HUES64 (cell line): ENCODE data around the gene LYPD3. TPM values are rescaled to one million over a fixed set of nuclear protein-coding genes. Genes with fewer than 3 reads are reported as not detected.
"Not testable (repeated sequence)": the region's sequence is repeated elsewhere in the genome, so short reads cannot be mapped to it uniquely, and the experiment has no call there.

Experiments used
- H3K27ac ChIP-seq: 2 replicates; pipeline ENCODE4 v1.7.0; 2013; ENCODE audit warnings: low read depth, low read length, inconsistent platforms
- H3K27me3 ChIP-seq: 2 replicates; pipeline ENCODE4 v1.6.1; 2013; ENCODE audit warnings: mild to moderate bottlenecking, low read length; ENCODE audit not compliant: insufficient read depth
- H3K36me3 ChIP-seq: 2 replicates; pipeline ENCODE4 v1.6.1; 2013; ENCODE audit warnings: mild to moderate bottlenecking, low read length; ENCODE audit not compliant: insufficient read depth
- H3K4me1 ChIP-seq: 2 replicates; pipeline ENCODE4 v1.6.1; 2013; ENCODE audit warnings: mild to moderate bottlenecking, low read length, moderate library complexity; ENCODE audit not compliant: insufficient read depth
- H3K4me3 ChIP-seq: 2 replicates; pipeline ENCODE4 v1.5.1; 2013; ENCODE audit warnings: mild to moderate bottlenecking, low read length, moderate library complexity
- H3K9ac ChIP-seq: 2 replicates; pipeline ENCODE4 v1.6.1; 2013; ENCODE audit warnings: mild to moderate bottlenecking, low read depth, low read length
- H3K9me3 ChIP-seq: 2 replicates; pipeline ENCODE4 v1.6.1; 2013; ENCODE audit warnings: low read depth, low read length; ENCODE audit not compliant: insufficient read depth
- WGBS: fragments of 150-250, 120-280 bp; methylation state at CpG from one replicate; pipeline ENCODE4 v1.1.7; 2013; ENCODE audit warnings: missing lambda C conversion rate; 5-methylcytosine and 5-hydroxymethylcytosine counted together
- polyA plus RNA-seq, 2 experiments: library from polyadenylated mRNA; stranded (reverse); fragments of 50-300 nt; gene quantifications; one replicate each; pipeline ENCODE4 v1.2.3, GENCODE V29; 2013

The LYPD3 gene
- 1.7 TPM for polyA plus RNA-seq (2013, experiment 1 of 2)
- polyA plus RNA-seq (2013, experiment 2 of 2): 2.2 TPM

GRCh38 chr19:43465468-43466120 is at the start of gene LYPD3:
Gene LYPD3 (minus strand): TSS chr19:43465608. CDS start chr19:43465571, 37 bp downstream.
- peak within 1 kb of the TSS; percentile 83 for H3K4me3 ChIP-seq
- H3K36me3 ChIP-seq: no peaks in the 10 kb centered on the region
- no peak within 1 kb of the TSS for H3K9ac ChIP-seq
- H3K9me3 ChIP-seq: no peaks in the 10 kb centered on the region
- H3K27me3 ChIP-seq: peaks cover 37% of the 10 kb centered on the region
- H3K4me1 ChIP-seq: no peaks in the 10 kb centered on the region; the same call in 1 of the 2 replicates
- WGBS: 29% methylated on average over 24 of the region's 24 CpGs
- no peak within 1 kb of the TSS for H3K27ac ChIP-seq

- H3K27ac ChIP-seq, H3K4me1 ChIP-seq: not testable (repeated sequence)
- peaks cover 11% of the 10 kb centered on the region for H3K36me3 ChIP-seq
Observed at GRCh38 chr19:43512399-43512798, 47.0 kb upstream of the LYPD3 start.

DNA sequence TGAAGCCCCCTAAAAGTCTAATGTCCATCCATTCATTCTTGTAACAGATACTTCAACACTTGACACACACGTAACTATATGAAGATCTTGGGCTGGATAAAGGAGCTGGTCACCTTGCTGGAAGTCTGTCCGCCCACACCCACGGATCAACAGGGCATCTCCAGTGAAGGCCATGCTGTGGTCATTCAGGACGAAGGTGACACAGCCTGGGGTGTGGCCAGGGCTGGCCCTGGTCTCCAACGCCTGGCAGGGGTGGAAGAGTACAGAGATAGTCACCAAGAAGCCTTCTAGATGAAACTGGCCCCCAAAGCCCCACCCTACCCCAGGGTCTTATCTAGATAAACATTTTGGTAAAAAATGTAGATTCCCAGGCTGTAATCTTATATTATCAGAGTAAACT is 45.9 kb upstream of the LYPD3 start:
- peaks cover 11% of the 10 kb centered on the region for H3K36me3 ChIP-seq
- WGBS: 95% methylated on average over 5 of the region's 5 CpGs

More at GRCh38 chr19:43512399-43512798, 47.0 kb upstream of the LYPD3 start:
- H3K27me3 ChIP-seq, H3K4me3 ChIP-seq, H3K9me3 ChIP-seq, H3K9ac ChIP-seq: not testable (repeated sequence)

GRCh38 chr19:43510713-43511112 is 45.3 kb upstream of the LYPD3 start:
- H3K27me3 ChIP-seq: no peaks in the 10 kb centered on the region
- no peak overlapping the region for H3K9ac ChIP-seq
- H3K27ac ChIP-seq: no peak overlapping the region
- no peaks in the 10 kb centered on the region for H3K9me3 ChIP-seq
- H3K36me3 ChIP-seq: peaks cover 14% of the 10 kb centered on the region
- 97% methylated on average over 9 of the region's 9 CpGs for WGBS
- H3K4me3 ChIP-seq: no peak overlapping the region
- no peaks in the 10 kb centered on the region for H3K4me1 ChIP-seq

More for the DNA sequence above, 45.9 kb upstream of the LYPD3 start:
- Histone ChIP-seq H3K9me3 (no peaks in the 10 kb centered on the region), H3K9ac (no peak overlapping the region), H3K27ac (no peak overlapping the region), H3K27me3 (no peaks in the 10 kb centered on the region), H3K4me1 (no peaks in the 10 kb centered on the region), H3K4me3 (no peak overlapping the region)

- WGBS: 83% methylated on average over 2 of the region's 2 CpGs
- H3K9ac ChIP-seq: no peak overlapping the region
Observed at GRCh38 chr19:43507880-43508279, 42.5 kb upstream of the LYPD3 start.

DNA sequence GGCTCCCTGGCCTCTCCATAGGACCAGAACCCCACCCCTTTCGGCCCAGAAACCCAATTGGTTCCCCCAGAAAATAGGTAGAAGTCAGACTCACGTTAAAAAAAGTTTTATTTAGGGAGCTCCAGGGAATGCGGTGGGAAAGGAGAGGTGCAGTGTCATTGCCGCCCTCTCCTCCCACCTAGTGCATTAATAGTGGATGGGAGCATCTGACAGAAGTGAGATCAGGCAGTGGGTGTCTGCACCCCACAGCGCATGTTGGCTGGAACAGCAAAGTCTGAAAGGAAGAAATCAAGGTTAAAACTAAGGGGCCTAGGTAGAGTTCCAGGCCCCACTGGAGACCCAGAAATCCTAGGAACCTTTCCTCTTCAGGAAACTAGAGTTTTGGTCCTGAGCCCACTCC is 41.2 kb upstream of the LYPD3 start:
- Histone ChIP-seq H3K27ac (no peak overlapping the region), H3K4me3 (no peak overlapping the region), H3K27me3 (peaks cover 13% of the 10 kb centered on the region), H3K9me3 (no peaks in the 10 kb centered on the region), H3K9ac (no peak overlapping the region), H3K4me1 (no peaks in the 10 kb centered on the region), H3K36me3 (peaks cover 14% of the 10 kb centered on the region)
- WGBS: 96% methylated on average over 4 of the region's 5 CpGs

More at GRCh38 chr19:43507880-43508279, 42.5 kb upstream of the LYPD3 start:
- no peak overlapping the region for H3K4me3 ChIP-seq
- H3K27ac ChIP-seq: no peak overlapping the region
- no peaks in the 10 kb centered on the region for H3K9me3 ChIP-seq
- H3K27me3 ChIP-seq: peaks cover 10% of the 10 kb centered on the region
- peaks cover 14% of the 10 kb centered on the region for H3K36me3 ChIP-seq
- no peaks in the 10 kb centered on the region for H3K4me1 ChIP-seq

DNA sequence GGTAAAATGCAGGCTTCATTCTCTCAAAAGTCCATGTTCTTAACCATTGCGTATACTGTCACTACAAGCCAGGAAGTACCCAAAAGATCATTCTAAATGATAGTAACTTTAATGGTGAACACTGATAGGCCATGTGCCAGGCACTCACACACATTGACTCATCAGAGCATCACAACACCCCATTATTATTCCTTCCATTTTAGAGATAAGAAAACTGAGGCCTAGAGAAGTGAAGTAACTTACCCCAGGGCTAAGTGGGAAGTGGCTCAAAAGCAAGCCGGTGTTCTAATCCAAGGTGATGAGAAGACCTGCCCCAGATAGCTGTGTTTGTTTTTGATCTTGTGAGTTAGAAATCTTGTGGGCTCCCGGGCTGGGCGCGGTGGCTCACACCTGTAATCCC is 40.5 kb upstream of the LYPD3 start:
- Histone ChIP-seq H3K9ac (no peak overlapping the region), H3K27me3 (peaks cover 13% of the 10 kb centered on the region), H3K27ac (no peak overlapping the region), H3K4me3 (no peak overlapping the region), H3K36me3 (peaks cover 9% of the 10 kb centered on the region), H3K9me3 (no peaks in the 10 kb centered on the region), H3K4me1 (no peaks in the 10 kb centered on the region)
- WGBS: 96% methylated on average over 5 of the region's 5 CpGs

DNA sequence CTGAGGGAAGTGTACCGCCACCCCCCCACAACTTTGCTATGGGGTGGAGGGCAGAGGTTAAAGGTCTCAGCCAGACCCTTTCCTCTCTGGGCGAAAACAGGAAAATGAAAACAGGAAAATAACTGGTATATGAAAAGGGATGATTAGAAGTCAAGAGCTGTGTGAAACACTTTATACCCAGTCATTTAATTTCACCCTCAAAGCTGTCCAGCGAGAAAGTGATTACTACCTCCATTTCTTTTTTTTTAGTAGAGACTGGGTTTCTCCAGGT is 39.7 kb upstream of the LYPD3 start:
- WGBS: 88% methylated on average over 1 of the region's 3 CpGs
- peak overlapping the region; percentile 70 for H3K4me3 ChIP-seq

DNA sequence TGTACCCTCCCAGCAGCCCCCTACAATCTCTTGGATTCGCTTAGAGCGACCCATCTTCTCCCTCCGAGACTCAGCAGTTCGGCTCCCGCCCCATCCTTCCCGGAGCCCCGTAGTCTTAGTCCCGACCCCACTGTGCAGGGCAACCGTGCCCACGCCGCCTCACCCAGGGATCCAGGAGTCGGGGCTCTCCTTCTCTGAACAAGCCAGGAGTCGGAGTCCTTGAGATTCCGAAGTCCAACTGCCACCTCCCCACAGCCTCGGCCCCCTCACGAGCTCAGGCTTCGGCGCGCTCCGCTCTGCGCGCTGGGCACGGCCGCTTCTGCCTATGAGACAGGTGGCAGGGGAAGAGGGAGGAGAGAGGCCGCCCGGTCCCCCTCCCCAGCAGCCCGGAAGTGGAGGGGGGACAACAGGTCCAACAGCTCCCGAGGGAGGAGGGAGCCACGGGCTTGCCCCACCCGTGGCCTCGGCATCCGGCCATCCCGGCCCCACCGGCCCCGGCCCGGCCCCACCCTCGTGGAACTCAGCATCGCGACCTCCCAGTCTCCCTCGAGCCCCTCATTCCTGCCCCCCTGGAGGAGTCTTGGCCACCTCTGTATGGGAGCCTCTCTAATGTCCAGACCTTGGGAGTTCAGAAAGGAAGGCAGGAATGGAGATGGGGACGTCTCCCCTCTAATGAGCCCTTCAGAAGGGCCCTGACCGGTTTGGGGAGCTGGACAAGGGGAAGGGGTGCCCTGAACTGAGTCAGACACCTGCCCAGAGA is 39.2 kb upstream of the LYPD3 start, which contains the start of gene PHLDB3:
Gene PHLDB3, minus strand, starts transcription at position 321 of the 760 bp plus-strand sequence. CDS start 628 bp downstream, outside the sequence.
- Histone ChIP-seq H3K9ac (peak within 1 kb of the TSS; percentile 70), H3K36me3 (0 out of 2 replicates have a peak, but pooled peaks cover 5% of the 10 kb centered on the region), H3K27me3 (peaks cover 13% of the 10 kb centered on the region), H3K9me3 (no peaks in the 10 kb centered on the region), H3K4me1 (no peaks in the 10 kb centered on the region), H3K27ac (no peak within 1 kb of the TSS), H3K4me3 (peak within 1 kb of the TSS; percentile 70)
- 4% methylated on average over 41 of the region's 42 CpGs for WGBS

More for the DNA sequence above, 39.7 kb upstream of the LYPD3 start:
- Histone ChIP-seq H3K9ac (no peak overlapping the region), H3K4me1 (no peaks in the 10 kb centered on the region), H3K9me3 (no peaks in the 10 kb centered on the region), H3K27ac (no peak overlapping the region), H3K36me3 (0 out of 2 replicates have a peak, but pooled peaks cover 5% of the 10 kb centered on the region), H3K27me3 (peaks cover 13% of the 10 kb centered on the region)

DNA sequence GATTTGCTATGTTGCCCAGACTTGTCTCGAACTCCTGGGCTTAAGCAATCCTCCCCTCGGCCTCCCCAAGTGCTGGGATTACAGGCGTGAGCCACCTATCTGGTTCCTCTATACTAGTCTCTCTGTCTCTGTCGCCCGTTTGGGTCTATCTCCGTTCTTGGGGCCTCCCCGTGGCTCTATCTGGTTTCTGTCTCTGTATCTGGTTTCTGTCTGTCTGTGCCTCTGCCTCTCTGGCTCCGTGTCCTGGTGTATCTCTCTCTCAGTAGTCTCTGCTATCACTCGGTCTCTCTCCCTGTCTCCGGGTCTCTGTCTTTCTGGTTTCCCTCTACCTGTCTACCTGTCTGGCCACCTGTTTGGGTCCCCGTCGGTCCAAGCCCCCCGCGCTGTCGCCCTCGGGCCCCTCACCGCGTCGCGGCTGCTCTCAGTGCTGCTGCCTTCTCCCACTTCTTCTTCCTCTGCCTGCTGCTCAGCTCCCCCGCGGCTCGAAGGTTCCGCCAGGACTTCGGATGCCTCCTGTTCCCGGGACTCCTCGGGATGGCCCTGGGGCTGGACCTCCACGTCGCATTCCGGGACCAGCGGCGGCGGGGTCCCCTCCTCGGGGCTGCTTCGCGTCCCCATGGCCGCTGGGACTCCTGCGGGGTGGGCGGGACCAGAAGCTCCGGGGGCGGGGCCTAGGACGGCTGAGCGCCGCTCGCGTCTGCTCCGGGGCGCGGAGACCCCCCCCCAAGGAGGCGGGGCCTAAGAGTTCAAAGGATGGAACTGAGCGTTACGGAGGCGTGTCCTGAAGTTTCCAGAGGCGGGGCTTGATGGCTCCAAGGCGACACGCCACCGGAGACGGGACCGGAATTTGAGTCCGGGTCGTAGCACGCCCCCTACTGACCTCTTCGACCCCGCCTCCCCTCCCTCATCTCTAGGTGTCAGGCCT is 38.4 kb upstream of the LYPD3 start:
- Histone ChIP-seq H3K9me3 (no peaks in the 10 kb centered on the region), H3K4me3 (peak overlapping the region; percentile 70), H3K36me3 (0 out of 2 replicates have a peak, but pooled peaks cover 3% of the 10 kb centered on the region), H3K9ac (peak overlapping the region; percentile 70), H3K27ac (no peak overlapping the region), H3K4me1 (no peaks in the 10 kb centered on the region), H3K27me3 (peaks cover 13% of the 10 kb centered on the region)
- WGBS: 4% methylated on average over 64 of the region's 64 CpGs
